Upper lobe of right lung (tissue), 1 donor: Measurements from ENCODE around the gene RMND1. TPM values are rescaled to one million over a fixed set of nuclear protein-coding genes. Genes with fewer than 3 reads are reported as not detected.

Experiments
- ATAC-seq: fragments of 200-7000 bp; cut with Tn5 transposase; one replicate; pipeline ENCODE4 v1.9.1; 2020; ENCODE audit warnings: mild to moderate bottlenecking, moderate library complexity
- DNase-seq: peaks from one replicate; pipeline ENCODE4 v3.0.0-alpha.2; 2020
- H3K27ac ChIP-seq: fragments of 200-600 bp; one replicate; pipeline ENCODE4 v1.8.0; 2022
- H3K27me3 ChIP-seq: fragments of 200-600 bp; one replicate; pipeline ENCODE4 v1.8.0; 2022; ENCODE audit warnings: mild to moderate bottlenecking
- H3K36me3 ChIP-seq: fragments of 200-600 bp; one replicate; pipeline ENCODE4 v1.8.0; 2022
- H3K4me1 ChIP-seq: fragments of 200-600 bp; one replicate; pipeline ENCODE4 v1.8.0; 2022
- H3K4me3 ChIP-seq: fragments of 200-600 bp; one replicate; pipeline ENCODE4 v1.8.0; 2022; ENCODE audit warnings: mild to moderate bottlenecking
- H3K9me3 ChIP-seq: fragments of 200-600 bp; one replicate; pipeline ENCODE4 v1.8.0; 2022
- intact Hi-C: fragments of 100-400 bp; cut with DNase I; formaldehyde crosslinking; loops from one replicate; pipeline ENCODE4 v1.11.0; 2022
- total RNA-seq: library from RNA; stranded (reverse); fragmentation: NEBNext Ultra II Directional; extraction: Animal tissue kit (Norgen Biotek cat#: 25700); gene quantifications from one replicate; pipeline ENCODE4 v1.2.1, GENCODE V29; 2021
- TF ChIP-seq, protein P1 (sequence below): fragments of 200-600 bp; IDR thresholded peaks from one replicate; pipeline ENCODE4 v1.8.0; 2022; ENCODE audit warnings: antibody characterized with exemption
- donor health status: DM: no; HTN: yes; CAD: no; lungs with severe emphysema.

Gene RMND1
- total RNA-seq, 1 donor from 2014 or later, result 19.5 TPM

GRCh38 chr6:151494936-151495320 lies 43.0 kb upstream of the RMND1 start:
- Histone ChIP-seq H3K4me3 (peak overlapping the region; percentile 59), H3K27me3 (peaks cover 12% of the 10 kb centered on the region), H3K4me1 (no peaks in the 10 kb centered on the region), H3K9me3 (no peaks in the 10 kb centered on the region), H3K36me3 (no peaks in the 10 kb centered on the region), H3K27ac (peak overlapping the region; percentile 32)
- TF ChIP-seq, protein P1, sequence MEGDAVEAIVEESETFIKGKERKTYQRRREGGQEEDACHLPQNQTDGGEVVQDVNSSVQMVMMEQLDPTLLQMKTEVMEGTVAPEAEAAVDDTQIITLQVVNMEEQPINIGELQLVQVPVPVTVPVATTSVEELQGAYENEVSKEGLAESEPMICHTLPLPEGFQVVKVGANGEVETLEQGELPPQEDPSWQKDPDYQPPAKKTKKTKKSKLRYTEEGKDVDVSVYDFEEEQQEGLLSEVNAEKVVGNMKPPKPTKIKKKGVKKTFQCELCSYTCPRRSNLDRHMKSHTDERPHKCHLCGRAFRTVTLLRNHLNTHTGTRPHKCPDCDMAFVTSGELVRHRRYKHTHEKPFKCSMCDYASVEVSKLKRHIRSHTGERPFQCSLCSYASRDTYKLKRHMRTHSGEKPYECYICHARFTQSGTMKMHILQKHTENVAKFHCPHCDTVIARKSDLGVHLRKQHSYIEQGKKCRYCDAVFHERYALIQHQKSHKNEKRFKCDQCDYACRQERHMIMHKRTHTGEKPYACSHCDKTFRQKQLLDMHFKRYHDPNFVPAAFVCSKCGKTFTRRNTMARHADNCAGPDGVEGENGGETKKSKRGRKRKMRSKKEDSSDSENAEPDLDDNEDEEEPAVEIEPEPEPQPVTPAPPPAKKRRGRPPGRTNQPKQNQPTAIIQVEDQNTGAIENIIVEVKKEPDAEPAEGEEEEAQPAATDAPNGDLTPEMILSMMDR, result no peak
- intact Hi-C loops, result no loop called here
- no peak for DNase-seq
- no peak for ATAC-seq

- DNase-seq (peak; percentile 73), ATAC-seq (peak; percentile 68)
- Histone ChIP-seq H3K27me3 (peaks cover 12% of the 10 kb centered on the region), H3K27ac (peak overlapping the region; percentile 74), H3K9me3 (no peaks in the 10 kb centered on the region), H3K4me1 (no peaks in the 10 kb centered on the region), H3K36me3 (no peaks in the 10 kb centered on the region), H3K4me3 (peak overlapping the region; percentile 59)
- TF ChIP-seq, protein P1, result no peak
- intact Hi-C loops, result no loop called here
Measured at GRCh38 chr6:151494235-151494935, 42.5 kb upstream of the RMND1 start.

DNA sequence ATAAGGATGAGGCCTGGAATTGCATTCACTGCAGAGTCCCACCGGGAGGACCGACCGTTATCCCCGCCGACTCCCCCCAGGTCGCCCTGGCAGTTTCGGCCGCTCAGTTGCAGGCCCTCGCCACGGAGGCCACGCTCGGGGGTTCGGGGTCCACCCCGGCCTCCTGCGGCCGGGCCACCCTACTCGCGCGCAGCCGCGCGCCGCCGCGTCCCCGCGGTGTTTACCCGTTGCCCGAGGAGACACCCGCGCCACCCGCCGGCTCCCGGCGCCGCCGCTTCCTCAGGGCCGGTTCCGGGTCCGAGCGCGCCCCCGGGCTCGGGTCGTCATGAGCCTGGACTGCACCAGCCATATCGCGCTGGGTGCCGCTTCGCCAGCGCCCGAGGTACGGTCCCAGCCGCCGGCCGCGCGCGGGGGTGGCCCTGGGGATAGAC lies 41.9 kb upstream of the RMND1 start, which contains the start of gene CCDC170:
Gene CCDC170, plus strand, starts transcription at position 214 of the 431 bp plus-strand sequence. Its CDS starts 112 bp downstream, at position 326.
- DNase-seq, result peak; percentile 79
- intact Hi-C loops, result no loop called here
- H3K27ac ChIP-seq, result peak within 1 kb of the TSS; percentile 74
- peak; percentile 85 for ATAC-seq
- H3K36me3 ChIP-seq, result no peaks in the 10 kb centered on the region
- TF ChIP-seq, protein P1, result no peak
- peak within 1 kb of the TSS; percentile 59 for H3K4me3 ChIP-seq
- H3K9me3 ChIP-seq, result no peaks in the 10 kb centered on the region
- no peaks in the 10 kb centered on the region for H3K4me1 ChIP-seq
- peaks cover 12% of the 10 kb centered on the region for H3K27me3 ChIP-seq

DNA sequence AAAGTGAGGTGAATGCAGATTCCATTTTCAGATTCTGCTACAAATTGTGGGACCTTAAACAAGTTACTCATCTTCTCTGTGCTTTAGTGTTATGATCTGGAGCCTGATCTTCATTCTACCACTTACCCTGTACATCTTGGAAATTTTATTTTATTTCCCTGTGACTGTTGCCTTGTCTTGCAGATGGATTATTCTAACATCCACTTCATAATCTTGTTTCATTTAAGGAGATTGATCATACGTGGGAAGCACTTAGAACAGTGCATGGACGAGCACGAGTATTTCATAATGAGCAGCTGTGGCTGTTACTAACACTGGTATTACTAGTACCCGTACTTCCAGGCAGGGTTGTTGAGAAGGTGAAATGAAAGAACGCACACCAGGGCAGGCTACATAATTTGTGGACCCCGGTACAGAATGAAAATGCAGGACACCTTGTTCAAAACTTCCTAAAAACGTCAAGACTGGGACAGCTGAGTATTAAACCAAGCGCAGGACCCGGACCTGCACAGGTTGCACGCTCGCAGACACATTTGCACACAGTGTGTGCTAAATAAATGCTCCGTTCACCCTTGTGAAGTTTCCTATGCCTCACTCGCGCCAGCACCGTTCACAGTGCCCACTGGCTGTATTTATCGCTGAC lies 41.4 kb upstream of the RMND1 start:
- Histone ChIP-seq H3K36me3 (no peaks in the 10 kb centered on the region), H3K4me1 (no peaks in the 10 kb centered on the region), H3K27ac (peak overlapping the region; percentile 74), H3K4me3 (peak overlapping the region; percentile 59), H3K9me3 (no peaks in the 10 kb centered on the region), H3K27me3 (peaks cover 12% of the 10 kb centered on the region)
- ATAC-seq (peak; percentile 56), DNase-seq (no peak)
- TF ChIP-seq, protein P1, result no peak
- intact Hi-C loops, result no loop called here

DNA sequence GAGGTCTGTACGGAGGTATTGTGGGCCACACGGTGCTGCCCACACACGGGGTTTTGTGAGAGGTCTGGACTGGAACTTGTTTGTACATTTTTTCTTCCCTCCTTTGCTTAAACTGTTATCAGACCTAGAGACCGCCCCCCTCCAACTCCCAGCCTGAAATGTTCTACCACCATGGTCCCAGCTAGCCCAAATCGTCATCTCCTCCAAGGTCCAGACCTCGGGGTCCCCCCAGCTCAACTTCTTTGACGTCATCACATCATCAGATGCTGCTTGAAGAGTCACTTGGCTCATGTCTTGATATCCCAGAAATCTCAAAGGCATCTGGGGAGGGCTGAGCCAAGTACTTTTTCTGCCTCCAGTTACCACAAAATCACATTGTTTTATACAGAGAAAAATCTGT lies 39.1 kb upstream of the RMND1 start:
- DNase-seq (no peak), ATAC-seq (no peak)
- TF ChIP-seq, protein P1, result no peak
- Histone ChIP-seq H3K27me3 (peaks cover 12% of the 10 kb centered on the region), H3K9me3 (no peaks in the 10 kb centered on the region), H3K36me3 (no peaks in the 10 kb centered on the region), H3K4me1 (no peaks in the 10 kb centered on the region), H3K4me3 (no peak overlapping the region), H3K27ac (no peak overlapping the region)
- intact Hi-C loops, result no loop called here
